Activated CD8-positive, alpha-beta memory T cell treated with anti-CD3 and anti-CD28 coated beads, Interleukin-2, amount 50 U/mL, for 24 hours (primary cell): Measurements from ENCODE around the gene GLI3.

Experiments used
- DNase-seq: peaks from one replicate; pipeline ENCODE4 v3.0.0-alpha.2; 2020; ENCODE audit errors: extremely low read depth

The GLI3 gene

DNA sequence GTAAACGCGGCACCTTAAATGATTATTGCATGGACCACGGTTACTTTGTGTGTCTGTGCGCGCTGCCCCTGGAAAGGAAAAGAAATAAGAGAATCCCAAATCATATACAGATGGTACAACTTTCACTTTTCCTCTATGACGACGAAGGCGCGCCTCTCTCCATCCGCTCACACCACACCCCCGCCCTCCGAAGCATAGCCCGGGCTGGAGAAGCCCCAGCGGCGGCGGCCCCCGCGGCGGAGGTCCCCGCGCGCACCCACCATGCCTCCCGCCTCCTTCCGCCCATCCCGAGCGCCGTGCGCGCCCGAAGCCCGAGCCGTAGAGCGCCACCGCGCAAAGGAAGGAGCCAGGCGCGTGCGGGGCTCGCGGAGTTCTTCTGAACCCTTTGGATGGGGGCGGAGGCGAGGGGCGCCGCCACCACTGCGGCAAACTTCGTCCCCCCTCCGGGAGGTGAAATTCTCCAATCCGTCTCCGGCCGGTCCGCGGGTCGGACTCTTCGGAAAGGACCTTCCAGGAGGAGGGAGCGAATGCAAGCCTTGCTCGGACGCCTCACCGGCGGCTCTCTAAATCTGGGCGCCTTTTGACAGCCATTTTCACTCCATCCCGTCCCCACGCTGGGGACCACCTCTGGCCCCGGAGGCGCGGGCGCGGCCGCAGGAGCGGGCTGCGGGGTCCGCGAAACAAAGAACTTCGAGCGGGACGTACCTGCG, 588 bp downstream of the GLI3 start:
- no peak for DNase-seq

DNA sequence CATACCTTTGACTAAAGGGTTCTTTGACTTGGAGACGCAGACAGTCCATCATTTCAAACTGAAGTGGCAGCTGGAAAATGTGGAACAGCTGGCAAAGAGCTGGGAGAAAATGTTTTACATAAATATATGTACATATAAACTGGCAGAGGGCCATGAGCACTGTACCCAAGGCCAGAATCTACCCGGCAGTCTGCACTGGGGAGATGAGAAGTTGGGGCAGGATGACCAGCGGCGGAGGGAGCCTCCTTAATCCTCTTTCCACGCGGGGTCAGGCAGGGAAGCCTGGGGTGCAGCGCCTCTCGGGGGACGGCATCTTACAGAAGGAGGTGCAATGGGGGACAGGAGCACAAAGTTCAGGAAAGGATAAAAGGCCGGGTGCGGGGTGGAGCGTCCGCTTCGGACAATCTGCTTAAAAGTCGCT, 1.3 kb downstream of the GLI3 start:
- DNase-seq: no peak

DNA sequence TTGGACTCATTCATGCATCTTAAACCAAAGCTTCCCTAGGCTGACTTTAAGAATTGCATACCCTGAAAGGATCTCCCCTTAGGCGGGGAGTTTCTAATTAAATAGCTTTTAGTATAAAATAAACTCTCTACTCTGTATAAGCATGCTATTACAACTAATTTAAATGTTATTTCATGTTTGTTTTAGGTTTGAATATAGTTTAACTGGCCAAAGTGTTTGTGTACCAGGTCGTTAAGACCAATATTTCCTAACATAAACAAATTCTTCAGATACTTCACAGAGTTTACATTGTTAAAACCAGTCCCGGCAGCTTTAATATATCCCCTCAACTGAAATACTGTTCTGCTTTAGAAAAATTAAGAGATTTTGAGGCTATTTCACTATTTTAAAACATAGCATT, 2.3 kb downstream of the GLI3 start:
- DNase-seq: no peak

DNA sequence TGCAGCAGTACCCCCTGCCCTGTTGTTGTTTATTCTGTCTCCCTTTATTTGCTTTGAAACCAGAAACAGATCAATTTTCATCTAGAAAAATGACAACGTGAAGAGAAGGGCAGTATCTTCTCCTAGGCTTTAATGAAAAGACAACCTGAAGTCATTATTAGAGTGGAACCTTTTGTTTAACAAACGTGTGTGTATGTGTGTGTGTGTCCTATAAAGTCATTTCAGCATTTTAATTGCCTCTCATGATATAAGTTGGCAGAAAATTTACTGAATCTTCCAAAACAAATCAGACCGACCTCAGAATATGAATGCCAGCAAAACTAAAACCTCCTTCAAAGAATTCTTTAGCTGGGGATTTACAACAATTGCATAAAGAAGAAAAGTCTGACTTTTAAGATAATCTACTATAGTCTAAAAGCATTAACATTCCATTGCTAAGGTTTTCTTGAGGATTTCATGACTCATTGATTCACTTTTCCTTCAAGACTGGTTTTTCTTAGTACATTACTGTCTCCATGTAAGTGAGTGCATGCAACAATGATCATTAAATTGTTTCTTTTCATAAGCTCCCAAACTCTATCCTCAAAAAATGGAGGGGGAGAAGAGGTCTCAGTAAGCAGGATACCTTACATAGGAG, 3.2 kb downstream of the GLI3 start:
- DNase-seq: no peak

DNA sequence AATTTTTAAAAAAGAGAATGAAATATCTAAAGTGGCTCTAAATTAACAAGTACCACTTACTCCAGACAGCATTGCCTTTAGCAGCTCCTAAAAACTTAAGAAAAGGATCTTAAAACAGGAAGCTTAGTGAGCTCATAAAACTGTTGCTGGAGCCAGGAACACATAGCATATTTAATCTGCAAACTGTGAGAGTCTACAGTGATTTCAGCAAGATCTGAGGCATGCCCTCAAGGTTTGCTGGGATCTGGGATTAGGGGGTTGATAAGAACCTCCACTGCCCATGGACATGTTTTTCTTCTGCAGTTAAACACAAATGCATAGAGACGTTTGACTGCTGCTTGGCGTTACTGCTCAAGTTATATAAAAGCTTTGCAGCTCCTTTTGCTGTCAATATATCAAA, 3.8 kb downstream of the GLI3 start:
- DNase-seq: no peak

DNA sequence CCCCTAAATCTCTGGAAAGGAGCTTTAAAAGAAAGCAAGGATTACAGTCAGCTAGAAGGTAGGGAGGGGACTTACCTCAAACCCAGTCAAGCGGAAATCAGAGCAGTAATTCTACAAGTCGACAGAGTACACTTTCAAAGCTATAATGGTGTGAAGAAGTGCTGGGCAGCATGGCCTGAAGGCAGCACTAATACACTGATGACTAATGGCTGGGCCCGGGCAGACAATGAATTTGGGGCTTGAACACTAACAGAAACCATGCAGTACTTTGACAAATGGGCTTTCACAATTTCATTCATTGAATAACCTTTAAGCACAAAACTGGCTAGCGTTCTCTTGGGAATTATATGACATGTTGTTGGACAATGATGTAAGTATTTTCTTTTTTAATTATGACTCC, 4.7 kb downstream of the GLI3 start:
- DNase-seq: no peak

DNA sequence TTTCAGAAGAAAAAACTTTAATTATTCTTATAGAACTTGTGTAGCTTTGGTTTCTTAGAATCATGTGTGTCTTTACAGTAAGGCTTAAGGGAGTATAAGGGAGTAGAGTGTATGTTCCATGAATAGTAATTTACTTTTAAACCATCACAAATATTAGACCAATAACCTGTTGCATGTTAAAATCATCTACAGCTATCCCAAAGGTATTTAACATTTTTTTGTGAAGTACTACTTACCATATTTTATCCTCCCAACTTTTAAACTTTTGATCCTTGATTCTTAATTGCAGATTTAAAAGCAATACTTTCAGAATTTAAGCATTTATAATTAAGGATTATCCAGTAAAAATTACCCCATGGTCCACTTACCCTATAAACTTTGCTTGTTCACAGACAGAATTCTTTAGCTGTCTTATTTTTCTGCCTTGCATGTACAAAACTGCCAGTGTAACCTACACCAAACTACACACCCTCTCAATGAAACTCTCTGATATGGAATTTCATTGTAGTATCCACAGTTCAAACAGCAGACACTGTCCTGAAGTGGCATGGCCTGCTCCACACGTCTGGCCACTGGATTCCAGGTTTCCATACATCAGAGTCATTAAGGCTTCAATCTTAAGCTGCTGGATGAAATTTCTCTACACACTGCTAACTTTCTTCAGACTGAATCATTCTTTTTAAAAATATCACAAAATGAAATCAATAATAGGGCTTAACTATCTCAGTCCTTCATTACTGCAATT, 5.8 kb downstream of the GLI3 start:
- DNase-seq: no peak

DNA sequence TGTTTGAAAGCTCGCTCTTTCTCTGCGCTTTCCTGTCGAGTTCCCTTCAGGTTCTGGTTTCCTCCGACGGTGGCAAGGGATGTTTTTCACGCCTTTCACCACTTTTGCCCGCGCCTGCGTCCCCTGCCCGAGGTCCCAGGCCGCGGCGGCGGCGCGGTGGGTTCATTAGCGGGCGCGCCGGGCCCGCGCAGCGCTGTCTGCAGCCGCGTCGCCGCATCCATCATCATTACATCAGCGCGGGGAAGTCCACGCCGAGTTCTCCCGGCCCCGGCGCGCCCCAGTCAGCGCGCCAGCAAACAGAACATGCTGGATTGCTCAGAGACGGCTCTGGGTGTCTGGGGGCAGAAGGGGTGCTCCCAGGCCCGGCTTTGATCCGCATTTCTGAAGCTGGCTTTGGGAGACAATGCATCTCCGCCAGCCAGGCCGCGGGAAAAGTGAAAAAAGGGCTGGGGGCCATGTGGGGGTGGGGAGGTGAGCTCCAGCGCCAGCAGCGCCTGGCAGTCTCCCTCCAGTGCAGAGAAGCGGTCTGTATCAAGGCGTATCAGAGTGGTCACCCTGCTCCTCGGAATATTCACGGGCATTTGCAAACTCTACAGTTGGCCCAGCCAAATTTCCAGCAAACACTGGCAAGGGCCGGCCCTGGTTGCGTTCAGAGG, 8.9 kb downstream of the GLI3 start:
- no peak for DNase-seq

DNA sequence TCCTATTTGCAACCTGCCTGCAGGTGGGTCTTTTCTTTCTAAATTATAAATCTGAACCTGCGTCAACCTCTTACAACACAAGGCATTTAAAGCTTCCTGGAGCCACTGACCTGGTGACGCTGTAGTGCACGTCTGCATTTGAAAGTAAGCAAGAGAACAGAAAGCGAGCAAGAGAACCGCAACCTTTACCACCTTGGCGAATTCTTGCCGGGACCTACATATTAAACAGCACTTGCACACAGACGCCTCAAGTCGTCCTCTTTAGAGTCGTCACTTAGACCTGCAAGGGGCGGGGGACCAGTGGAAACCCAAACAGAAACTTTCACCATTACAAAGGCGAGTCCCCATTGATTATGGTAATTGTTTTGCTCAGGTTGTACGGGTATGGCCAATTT, 9.5 kb downstream of the GLI3 start:
- no peak for DNase-seq

DNA sequence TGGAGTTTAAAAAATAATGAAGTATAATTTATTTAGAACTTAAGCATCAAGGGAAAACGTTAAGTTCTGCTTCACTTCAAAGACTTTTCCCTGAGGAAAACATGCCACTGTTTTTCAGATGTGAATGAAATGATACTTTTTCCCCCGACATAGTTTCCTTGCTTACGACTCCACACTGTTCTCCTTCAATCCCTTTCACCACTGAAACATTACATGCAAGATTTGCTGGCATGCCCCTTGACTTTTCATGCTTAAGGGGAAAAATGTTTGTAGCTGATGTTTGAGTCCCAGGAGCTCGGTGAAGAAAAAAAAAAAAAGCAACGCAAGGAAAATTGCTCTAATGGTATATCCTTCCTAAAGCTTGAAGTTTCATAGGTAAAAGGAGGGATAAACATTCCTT, 10.0 kb downstream of the GLI3 start:
- no peak for DNase-seq

DNA sequence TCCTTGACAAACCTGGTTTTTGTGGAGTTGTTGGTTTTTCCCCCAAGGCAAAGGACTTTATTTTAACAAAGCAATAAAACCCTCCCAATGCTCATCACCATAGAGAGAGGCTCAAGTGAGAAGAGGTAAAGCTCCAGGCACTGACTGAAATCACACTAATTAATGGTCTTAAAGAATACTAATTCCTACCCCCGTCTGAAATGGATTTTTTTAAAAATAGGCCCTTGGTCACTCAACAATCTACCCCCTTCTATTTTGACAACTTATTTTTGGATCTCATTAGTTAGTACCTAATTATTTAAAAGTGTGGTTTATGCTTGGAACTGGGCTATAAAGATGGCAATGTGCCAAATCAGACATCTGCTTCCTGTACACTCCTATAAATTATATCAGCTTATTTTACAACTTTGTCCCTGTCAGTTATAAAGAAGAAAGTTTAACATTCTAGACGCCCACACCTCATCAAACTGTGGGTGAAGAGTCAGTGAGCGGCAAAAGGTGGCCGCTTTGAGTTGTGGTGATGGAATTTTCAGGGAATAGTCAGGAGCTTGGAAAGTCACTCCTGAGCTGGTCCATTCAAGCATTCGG, 10.6 kb downstream of the GLI3 start:
- DNase-seq: no peak

DNA sequence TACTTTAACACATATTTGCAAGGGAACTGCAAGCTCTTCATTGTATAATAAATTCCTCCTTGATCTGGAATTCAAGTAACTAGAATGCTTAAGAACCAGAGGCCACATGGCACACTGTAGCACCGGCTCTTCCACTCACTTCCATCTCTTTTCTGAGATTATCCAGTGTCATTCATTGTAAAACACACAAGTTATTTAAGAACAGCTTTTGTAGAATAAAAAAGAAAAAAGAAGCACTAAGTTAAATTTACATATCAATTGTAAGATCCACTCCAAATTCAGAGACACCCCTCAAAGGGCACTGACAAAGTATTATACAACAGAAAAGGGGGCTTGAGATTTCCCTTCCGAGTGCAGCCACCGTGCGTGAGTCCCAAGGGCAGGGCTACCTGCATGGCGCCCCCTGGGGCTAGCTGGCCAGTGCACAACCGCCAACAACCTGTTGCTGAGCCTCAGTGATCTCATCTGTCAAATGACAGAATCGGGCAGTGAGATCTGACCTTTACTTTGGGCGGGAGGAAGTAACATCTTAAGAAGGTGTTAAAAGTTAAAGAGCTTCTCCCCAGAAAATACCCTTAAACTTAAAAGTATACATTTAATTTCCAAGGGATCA, 12.5 kb downstream of the GLI3 start:
- no peak for DNase-seq

DNA sequence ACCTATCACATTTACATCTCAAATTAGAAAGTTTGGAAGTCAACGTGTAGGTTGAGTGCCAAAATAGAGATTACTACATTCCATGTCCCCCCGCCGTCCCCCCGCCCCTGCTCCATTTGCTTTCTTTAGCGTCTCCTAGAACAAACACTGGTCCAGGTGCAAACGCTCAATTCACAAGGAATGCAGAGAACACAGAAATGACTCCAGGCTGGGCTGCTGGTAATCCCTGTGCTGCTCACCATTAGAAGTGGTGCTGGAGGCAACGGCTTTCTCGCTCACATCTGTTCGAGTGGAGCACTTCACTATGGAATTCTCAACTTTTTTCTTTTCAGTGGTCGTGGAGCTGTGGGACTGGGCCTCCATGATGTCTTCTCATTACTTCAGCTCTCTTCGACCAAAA, 14.1 kb downstream of the GLI3 start:
- no peak for DNase-seq

DNA sequence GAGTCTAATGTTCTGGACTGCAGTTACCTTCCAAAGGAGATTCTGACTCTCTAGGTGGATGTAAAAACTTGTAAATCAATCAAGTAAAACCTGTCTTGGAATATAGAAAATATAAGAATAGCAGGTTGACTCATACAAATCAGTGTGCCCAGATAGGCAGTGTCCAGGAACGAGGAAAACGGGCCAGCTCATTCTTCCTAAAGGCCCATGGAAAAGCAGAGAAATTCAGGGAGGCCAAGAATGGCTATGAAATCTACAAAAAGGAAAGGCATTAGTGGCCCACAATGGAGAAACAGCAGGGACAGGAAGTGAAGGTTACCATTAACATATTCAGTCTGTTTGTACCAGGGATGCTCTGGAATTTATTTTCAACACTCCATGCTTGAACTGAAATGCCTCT, 14.9 kb downstream of the GLI3 start:
- DNase-seq: no peak

DNA sequence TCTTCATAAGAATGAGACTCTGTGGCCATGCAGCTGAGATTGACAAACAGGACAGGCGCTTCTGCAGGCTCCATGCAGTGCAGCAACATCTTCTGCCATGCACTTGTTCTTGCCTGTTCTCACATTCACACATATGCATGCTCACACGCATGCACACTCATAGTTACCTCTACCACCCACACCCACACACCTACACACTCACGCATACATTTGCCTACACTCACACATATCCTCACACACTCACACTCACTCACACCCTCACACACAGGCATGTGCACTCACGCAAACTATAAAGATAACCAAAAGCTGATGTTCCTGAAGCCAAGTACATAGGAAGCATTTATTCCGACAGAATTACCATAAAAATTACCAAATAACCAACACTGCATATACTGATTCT, 15.7 kb downstream of the GLI3 start:
- DNase-seq: no peak

DNA sequence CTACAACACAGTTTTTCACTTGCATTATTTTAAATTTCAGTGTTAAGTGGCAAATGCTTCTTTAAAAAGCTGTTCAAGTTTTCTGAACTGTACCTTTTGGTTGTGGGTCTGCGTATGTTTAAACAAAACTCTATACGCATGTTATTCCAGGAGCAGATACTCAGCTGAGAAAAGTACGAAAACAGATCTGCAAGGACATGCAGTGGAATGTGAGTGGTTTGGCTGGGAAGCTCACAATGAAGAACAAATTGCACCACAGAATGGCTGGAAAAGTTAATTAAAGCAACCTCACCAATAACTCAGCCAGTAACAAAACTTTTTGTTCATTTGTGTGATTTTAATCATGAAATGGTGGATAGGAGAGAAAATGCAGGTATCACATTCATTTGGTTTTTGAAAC, 17.6 kb downstream of the GLI3 start:
- DNase-seq: no peak

DNA sequence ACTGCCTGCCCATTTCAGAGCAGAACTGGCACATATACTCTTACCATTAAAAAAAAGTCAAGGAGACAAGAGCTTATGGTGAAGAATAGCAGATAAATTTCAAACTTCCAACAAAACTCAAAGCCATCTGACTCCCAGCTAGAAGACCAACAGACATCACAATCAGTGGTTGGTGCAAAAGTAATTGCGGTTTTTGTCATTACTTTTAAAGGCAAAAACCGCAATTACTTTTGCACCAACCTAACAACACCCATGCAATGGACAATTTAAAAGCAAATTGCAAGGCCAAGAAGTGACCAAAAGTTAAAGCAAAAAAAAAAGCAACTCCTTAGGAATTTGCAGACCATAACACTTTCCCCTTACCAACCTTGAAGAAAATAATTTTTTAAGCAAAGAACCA, 18.8 kb downstream of the GLI3 start:
- no peak for DNase-seq

DNA sequence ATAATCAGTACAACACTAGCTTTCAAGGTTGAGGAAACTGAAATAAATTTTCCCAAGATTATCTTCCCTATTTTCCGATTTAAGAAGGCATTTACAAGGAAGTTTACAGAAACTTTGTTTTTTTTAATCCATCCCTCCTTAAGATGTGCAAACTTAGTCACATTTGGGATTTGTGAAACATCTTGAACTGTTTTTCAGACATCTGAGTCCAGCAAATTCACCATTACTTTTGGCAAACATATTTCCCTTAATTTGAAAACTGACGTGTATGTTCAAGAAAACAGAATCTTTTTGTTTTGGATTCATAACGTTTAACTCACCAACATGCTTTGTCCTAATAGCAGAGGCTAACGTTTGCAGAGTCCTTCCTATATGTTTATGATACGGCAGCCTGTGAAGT, 19.5 kb downstream of the GLI3 start:
- DNase-seq: no peak

DNA sequence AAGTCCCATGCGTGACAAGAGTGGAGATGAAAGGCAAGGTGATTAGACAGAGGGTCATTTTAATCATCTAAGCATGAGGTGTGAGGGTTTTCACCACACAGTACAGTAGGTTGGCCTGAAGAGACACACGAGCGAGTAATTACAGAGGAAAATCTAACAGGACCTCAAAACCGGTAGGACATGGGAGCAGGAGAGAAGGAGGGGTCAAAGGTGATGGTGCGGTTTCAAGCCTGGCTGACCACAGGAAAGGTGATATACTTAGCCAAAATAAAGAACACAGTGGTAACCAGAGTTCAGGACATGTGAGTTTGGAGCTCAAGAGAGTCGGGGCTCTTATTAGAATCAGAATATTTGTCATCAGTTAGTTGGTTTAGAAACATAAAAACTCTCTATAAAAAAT, 20.0 kb downstream of the GLI3 start:
- no peak for DNase-seq

DNA sequence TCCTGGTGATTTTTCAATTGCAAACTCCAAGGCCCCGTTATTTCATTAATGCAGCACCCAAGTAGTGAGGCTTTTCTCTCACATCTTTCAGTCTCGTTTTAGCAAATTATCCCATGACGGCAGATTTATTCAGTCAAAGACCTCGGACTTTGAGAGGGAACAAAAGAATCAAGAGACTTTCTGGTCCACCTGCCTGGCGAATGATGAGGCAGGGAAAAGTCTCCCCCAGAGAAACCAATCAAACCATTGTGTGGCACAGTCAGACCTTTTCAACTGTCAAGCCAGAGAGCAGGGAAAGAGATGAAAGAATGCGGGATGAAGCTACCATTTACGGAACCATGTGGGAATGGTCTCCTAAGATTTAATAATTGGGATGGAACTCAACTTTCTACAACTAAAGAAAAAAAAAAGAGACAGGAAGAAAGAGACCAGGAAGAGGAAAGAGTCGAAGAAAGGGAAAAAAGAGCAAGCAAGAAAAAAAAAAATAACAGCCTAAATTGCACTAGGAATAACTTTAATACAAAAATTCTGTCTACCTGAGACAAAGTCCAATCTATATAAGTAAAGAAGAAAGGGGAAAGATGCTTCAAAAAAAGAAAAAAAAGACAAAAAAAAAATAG, 22.8 kb downstream of the GLI3 start:
- DNase-seq: no peak

DNA sequence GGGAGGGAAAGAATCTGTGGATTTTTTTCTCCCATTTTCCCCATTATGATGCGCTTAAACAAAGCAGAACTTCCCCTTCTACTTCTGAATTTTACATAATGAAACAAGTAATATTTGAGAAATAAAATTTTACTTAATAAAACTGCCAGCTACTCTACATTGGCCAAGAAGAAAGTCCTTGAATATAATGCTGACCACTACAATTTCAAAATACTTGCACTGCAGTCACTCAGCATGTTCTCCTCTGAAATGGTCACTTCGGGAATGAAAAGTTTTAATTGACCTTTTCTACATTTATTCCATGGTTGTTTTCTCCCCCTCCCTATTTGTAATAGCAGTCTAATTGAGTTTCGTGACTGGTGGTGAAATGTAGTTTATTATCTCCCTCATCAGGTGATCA, 23.9 kb downstream of the GLI3 start:
- no peak for DNase-seq
